SK-N-SH (cell line): ENCODE measurements around the gene CHST12. TPM values are rescaled to one million over a fixed set of nuclear protein-coding genes. Genes with fewer than 3 reads are reported as not detected.

ENCODE experiments used
- CTCF ChIA-PET: fragments of 300-600, 350-600 bp; formaldehyde crosslinking; extraction: SDS; loops from one replicate; lab custom pipeline; 2021; lab: Yijun Ruan, JAX
- POLR2A ChIA-PET: fragments of 350-600 bp; sonication (Branson Sonifier 250); formaldehyde crosslinking; extraction: SDS; loops from one replicate; lab custom pipeline; 2020; ENCODE audit warnings: antibody characterized with exemption, inconsistent platforms; lab: Yijun Ruan, JAX
- DNase-seq: peaks from one replicate; pipeline ENCODE4 v3.0.0; 2012
- H2AFZ ChIP-seq: fragments of 200-600 bp; sonication (generic); 2 replicates; pipeline ENCODE4 v1.8.1; 2016; ENCODE audit warnings: antibody characterized with exemption, mild to moderate bottlenecking, low read depth
- H3F3A ChIP-seq: fragments of 200-600 bp; sonication (generic); replicated peaks from 2 replicates; pipeline ENCODE3; 2016; ENCODE audit warnings: antibody characterized with exemption, mild to moderate bottlenecking; ENCODE audit not compliant: insufficient read depth
- H3K27ac ChIP-seq, 2 experiments: fragments of 200-500 bp in 1 of 2; fragments of 200-600 bp in 1 of 2; sonication (Bioruptor generic) in 1 of 2; sonication (generic), shearing (Covaris generic) in 1 of 2; 2 replicates each; pipeline versions ENCODE4 v1.5.1 to v1.6.1; 2014 to 2016; ENCODE audit warnings: low read depth in 2 of 2, inconsistent platforms in 1 of 2, low read length in 1 of 2, mild to moderate bottlenecking in 1 of 2, mixed read lengths in 1 of 2
- H3K27me3 ChIP-seq: fragments of 200-600 bp; sonication (generic), shearing (Covaris generic); 2 replicates; pipeline ENCODE4 v1.6.1; 2016; ENCODE audit warnings: mixed run types; ENCODE audit not compliant: insufficient read depth
- H3K36me3 ChIP-seq, 2 experiments: fragments of 200-500 bp in 1 of 2; fragments of 200-600 bp in 1 of 2; sonication (Bioruptor generic) in 1 of 2; sonication (generic) in 1 of 2; replicated peaks in 1 of 2; 2 replicates each; pipeline versions ENCODE3 to v1.5.1; 2014 to 2016; ENCODE audit warnings: low read length in 1 of 2, mild to moderate bottlenecking in 1 of 2; ENCODE audit not compliant: insufficient read depth in 2 of 2, control insufficient read depth in 1 of 2
- H3K4me1 ChIP-seq, 2 experiments: fragments of 200-500 bp in 1 of 2; fragments of 200-600 bp in 1 of 2; sonication (Bioruptor generic) in 1 of 2; sonication (generic), shearing (Covaris generic) in 1 of 2; 2 replicates each; pipeline versions ENCODE4 v1.5.1 to v1.6.1; 2014 to 2016; ENCODE audit warnings: low read depth in 1 of 2, low read length in 1 of 2, mixed run types in 1 of 2; ENCODE audit not compliant: insufficient read depth in 2 of 2, control insufficient read depth in 1 of 2
- H3K4me2 ChIP-seq: fragments of 200-600 bp; sonication (generic), shearing (Covaris generic); 2 replicates; pipeline ENCODE4 v1.6.1; 2017; ENCODE audit warnings: mixed run types
- H3K4me3 ChIP-seq, 2 experiments: fragments of 200-500 bp in 1 of 2; fragments of 200-600 bp in 1 of 2; sonication (Bioruptor generic) in 1 of 2; sonication (generic), shearing (Covaris generic) in 1 of 2; 2 replicates each; pipeline versions ENCODE4 v1.5.1 to v1.8.1; 2014 to 2016; ENCODE audit warnings: low read depth in 2 of 2, inconsistent platforms in 1 of 2, low read length in 1 of 2, mild to moderate bottlenecking in 1 of 2, mixed read lengths in 1 of 2, moderate library complexity in 1 of 2
- H3K79me2 ChIP-seq: fragments of 200-600 bp; sonication (generic); 2 replicates; pipeline ENCODE4 v1.8.1; 2017; ENCODE audit warnings: mild to moderate bottlenecking; ENCODE audit not compliant: insufficient read depth
- H3K9ac ChIP-seq: fragments of 200-600 bp; sonication (generic); 2 replicates; pipeline ENCODE4 v1.6.1; 2017; ENCODE audit warnings: mixed run types
- H3K9me2 ChIP-seq: fragments of 200-600 bp; sonication (generic); 2 replicates; pipeline ENCODE4 v1.6.1; 2017; ENCODE audit warnings: mixed run types
- H3K9me3 ChIP-seq: fragments of 200-600 bp; sonication (generic); 2 replicates; pipeline ENCODE4 v1.6.1; 2017; ENCODE audit warnings: mixed run types, mild to moderate bottlenecking, moderate library complexity
- H4K20me1 ChIP-seq: fragments of 200-600 bp; sonication (generic); 2 replicates; pipeline ENCODE4 v1.6.1; 2017; ENCODE audit warnings: mild to moderate bottlenecking, mixed run types; ENCODE audit not compliant: insufficient read depth
- ELF1 ChIP-seq: IDR thresholded peaks from 2 replicates; pipeline ENCODE4 v1.4.0; 2012
- EP300 ChIP-seq, 2 experiments: IDR thresholded peaks; 2 replicates each; pipeline versions ENCODE4 v1.4.0 to v1.6.1; 2012; ENCODE audit warnings: borderline replicate concordance in 1 of 2, low read depth in 1 of 2, low read length in 1 of 2
- FOXJ3 ChIP-seq: sonication (generic); formaldehyde crosslinking; IDR thresholded peaks from 2 replicates; pipeline ENCODE4 v1.5.1; 2020; ENCODE audit warnings: mild to moderate bottlenecking, missing genetic modification reagents
- FOXM1 ChIP-seq: IDR thresholded peaks from 2 replicates; pipeline ENCODE4 v1.4.0; 2012; ENCODE audit warnings: low read depth, mild to moderate bottlenecking
- GABPA ChIP-seq: IDR thresholded peaks from 2 replicates; pipeline ENCODE4 v1.4.0; 2012; ENCODE audit warnings: low read depth, mild to moderate bottlenecking
- JUND ChIP-seq: IDR thresholded peaks from 2 replicates; pipeline ENCODE4 v1.4.0; 2012
- MXI1 ChIP-seq: IDR thresholded peaks from 2 replicates; pipeline ENCODE4 v1.6.1; 2012; ENCODE audit warnings: mild to moderate bottlenecking, low read depth, low read length, improper control_type of control experiment
- NFIC ChIP-seq: IDR thresholded peaks from 2 replicates; pipeline ENCODE4 v1.4.0; 2012; ENCODE audit warnings: borderline replicate concordance
- NRF1 ChIP-seq: IDR thresholded peaks from 2 replicates; pipeline ENCODE4 v1.6.1; 2012; ENCODE audit warnings: low read depth, mild to moderate bottlenecking, low read length
- POLR2AphosphoS5 ChIP-seq: IDR thresholded peaks from 2 replicates; pipeline ENCODE4 v1.6.1; 2012; ENCODE audit warnings: low read depth, low read length
- RCOR1 ChIP-seq: fragments of 150-350 bp; IDR thresholded peaks from 2 replicates; pipeline ENCODE4 v1.6.1; 2017; ENCODE audit warnings: antibody characterized with exemption, low read length
- RFX5 ChIP-seq: IDR thresholded peaks from 2 replicates; pipeline ENCODE4 v1.6.1; 2012; ENCODE audit warnings: mild to moderate bottlenecking, improper control_type of control experiment, low read length
- SIN3A ChIP-seq: IDR thresholded peaks from 2 replicates; pipeline ENCODE4 v1.6.1; 2012; ENCODE audit warnings: low read depth, mild to moderate bottlenecking, low read length, moderate library complexity, borderline replicate concordance
- TAF1 ChIP-seq: IDR thresholded peaks from 2 replicates; pipeline ENCODE4 v1.6.1; 2012; ENCODE audit warnings: low read depth, mild to moderate bottlenecking, low read length, moderate library complexity, borderline replicate concordance
- TCF12 ChIP-seq: IDR thresholded peaks from 2 replicates; pipeline ENCODE4 v1.4.0; 2012
- YY1 ChIP-seq: IDR thresholded peaks from 2 replicates; pipeline ENCODE4 v1.4.0; 2012; ENCODE audit warnings: low read depth, mild to moderate bottlenecking
- WGBS: methylation state at CpG from one replicate; pipeline ENCODE4 v1.1.6; 2017; ENCODE audit warnings: low lambda C conversion rate; 5-methylcytosine and 5-hydroxymethylcytosine counted together
- polyA plus RNA-seq, 3 experiments: library from polyadenylated mRNA; depleted of rRNA; stranded (reverse); fragments of >200 nt; gene quantifications; 2 replicates each; pipeline ENCODE4 v1.2.3, GENCODE V29; 2012
- TF ChIP-seq, protein P1 (sequence below): IDR thresholded peaks from 2 replicates; pipeline ENCODE4 v1.4.0; 2012; ENCODE audit warnings: low read depth, borderline replicate concordance
- TF ChIP-seq, protein P2 (sequence below): fragments of 150-350 bp; IDR thresholded peaks from 2 replicates; pipeline ENCODE4 v1.6.1; 2016; ENCODE audit warnings: mild to moderate bottlenecking, low read depth, low read length
- TF ChIP-seq, protein P3 (sequence below): fragments of 200-600 bp; sonication (generic); IDR thresholded peaks from 2 replicates; pipeline ENCODE4 v1.6.1; 2017; ENCODE audit warnings: antibody characterized with exemption, mild to moderate bottlenecking, moderate library complexity
- TF ChIP-seq, protein P4 (sequence below): fragments of 150-350 bp; IDR thresholded peaks from 2 replicates; pipeline ENCODE4 v1.6.1; 2017; ENCODE audit warnings: antibody characterized with exemption, low read length, low read depth, borderline replicate concordance

The CHST12 gene
- polyA plus RNA-seq, 1 of the 3 experiments (the other 2 are of a cell fraction) = 32.7 TPM

DNA sequence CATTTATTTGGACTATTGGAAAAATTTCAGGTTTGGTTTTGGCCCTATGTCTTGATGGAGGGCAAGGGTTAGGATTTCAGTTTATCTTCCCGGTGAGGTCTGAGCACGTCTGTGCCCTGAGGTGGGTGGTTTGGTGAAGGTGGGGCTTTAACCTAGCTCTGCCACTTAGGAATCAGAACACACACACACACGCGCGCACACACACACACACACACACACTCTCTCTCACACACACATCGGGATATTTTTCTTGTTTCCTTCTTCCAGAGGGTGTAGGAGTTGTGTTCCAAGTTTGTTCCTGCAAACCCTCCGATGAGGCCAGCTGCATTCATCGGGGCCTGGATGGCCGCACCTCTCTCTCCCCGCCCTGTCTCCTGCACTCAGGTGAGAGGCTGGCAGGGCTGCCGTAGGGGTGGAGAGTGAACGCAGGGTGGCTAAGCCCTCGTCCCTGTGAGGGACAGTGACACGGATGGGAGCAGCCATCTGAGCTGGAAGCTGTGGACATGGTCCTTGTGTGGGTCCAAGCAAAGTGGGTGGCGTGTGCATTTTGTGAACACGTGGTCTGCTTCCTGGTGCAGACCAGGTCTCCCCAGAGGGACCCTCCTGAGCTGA lies 34.2 kb downstream of the CHST12 start:
- POLR2A ChIA-PET = no interaction called here
- Histone ChIP-seq H4K20me1 (no peaks in the 10 kb centered on the region), H3K4me3 (no peak overlapping the region), H3F3A (no peaks in the 10 kb centered on the region), H3K9ac (no peak overlapping the region), H3K9me2 (no peaks in the 10 kb centered on the region), H3K9me3 (no peaks in the 10 kb centered on the region), H3K27me3 (no peaks in the 10 kb centered on the region), H3K27ac (no peak overlapping the region), H3K36me3 (peaks cover 3 to 11% of the 10 kb centered on the region in 2 experiments), H3K79me2 (no peaks in the 10 kb centered on the region), H3K4me1 (peaks cover 0 to 3% of the 10 kb centered on the region in 2 experiments; a peak in 1 of 4 replicates), H2AFZ (no peak overlapping the region), H3K4me2 (no peak overlapping the region)
- WGBS = 87% methylated on average over 16 of the region's 16 CpGs
- TF ChIP-seq SIN3A (no peak), TAF1 (no peak), EP300 (IDR thresholded peaks at IDR 0.05; ENCODE audit: borderline replicate concordance in 1 of 2, low read depth in 1 of 2, low read length in 1 of 2) (no peak), POLR2AphosphoS5 (no peak), NRF1 (no peak), ELF1 (no peak), JUND (no peak), NFIC (no peak), FOXJ3 (no peak), RFX5 (no peak), RCOR1 (no peak), YY1 (no peak), TCF12 (no peak), FOXM1 (no peak), MXI1 (no peak), GABPA (no peak)
- TF ChIP-seq, protein P1, sequence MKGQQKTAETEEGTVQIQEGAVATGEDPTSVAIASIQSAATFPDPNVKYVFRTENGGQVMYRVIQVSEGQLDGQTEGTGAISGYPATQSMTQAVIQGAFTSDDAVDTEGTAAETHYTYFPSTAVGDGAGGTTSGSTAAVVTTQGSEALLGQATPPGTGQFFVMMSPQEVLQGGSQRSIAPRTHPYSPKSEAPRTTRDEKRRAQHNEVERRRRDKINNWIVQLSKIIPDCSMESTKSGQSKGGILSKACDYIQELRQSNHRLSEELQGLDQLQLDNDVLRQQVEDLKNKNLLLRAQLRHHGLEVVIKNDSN = no peak
- TF ChIP-seq, protein P2, sequence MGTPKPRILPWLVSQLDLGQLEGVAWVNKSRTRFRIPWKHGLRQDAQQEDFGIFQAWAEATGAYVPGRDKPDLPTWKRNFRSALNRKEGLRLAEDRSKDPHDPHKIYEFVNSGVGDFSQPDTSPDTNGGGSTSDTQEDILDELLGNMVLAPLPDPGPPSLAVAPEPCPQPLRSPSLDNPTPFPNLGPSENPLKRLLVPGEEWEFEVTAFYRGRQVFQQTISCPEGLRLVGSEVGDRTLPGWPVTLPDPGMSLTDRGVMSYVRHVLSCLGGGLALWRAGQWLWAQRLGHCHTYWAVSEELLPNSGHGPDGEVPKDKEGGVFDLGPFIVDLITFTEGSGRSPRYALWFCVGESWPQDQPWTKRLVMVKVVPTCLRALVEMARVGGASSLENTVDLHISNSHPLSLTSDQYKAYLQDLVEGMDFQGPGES = no peak
- TF ChIP-seq, protein P3, sequence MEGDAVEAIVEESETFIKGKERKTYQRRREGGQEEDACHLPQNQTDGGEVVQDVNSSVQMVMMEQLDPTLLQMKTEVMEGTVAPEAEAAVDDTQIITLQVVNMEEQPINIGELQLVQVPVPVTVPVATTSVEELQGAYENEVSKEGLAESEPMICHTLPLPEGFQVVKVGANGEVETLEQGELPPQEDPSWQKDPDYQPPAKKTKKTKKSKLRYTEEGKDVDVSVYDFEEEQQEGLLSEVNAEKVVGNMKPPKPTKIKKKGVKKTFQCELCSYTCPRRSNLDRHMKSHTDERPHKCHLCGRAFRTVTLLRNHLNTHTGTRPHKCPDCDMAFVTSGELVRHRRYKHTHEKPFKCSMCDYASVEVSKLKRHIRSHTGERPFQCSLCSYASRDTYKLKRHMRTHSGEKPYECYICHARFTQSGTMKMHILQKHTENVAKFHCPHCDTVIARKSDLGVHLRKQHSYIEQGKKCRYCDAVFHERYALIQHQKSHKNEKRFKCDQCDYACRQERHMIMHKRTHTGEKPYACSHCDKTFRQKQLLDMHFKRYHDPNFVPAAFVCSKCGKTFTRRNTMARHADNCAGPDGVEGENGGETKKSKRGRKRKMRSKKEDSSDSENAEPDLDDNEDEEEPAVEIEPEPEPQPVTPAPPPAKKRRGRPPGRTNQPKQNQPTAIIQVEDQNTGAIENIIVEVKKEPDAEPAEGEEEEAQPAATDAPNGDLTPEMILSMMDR = no peak
- TF ChIP-seq, protein P4, sequence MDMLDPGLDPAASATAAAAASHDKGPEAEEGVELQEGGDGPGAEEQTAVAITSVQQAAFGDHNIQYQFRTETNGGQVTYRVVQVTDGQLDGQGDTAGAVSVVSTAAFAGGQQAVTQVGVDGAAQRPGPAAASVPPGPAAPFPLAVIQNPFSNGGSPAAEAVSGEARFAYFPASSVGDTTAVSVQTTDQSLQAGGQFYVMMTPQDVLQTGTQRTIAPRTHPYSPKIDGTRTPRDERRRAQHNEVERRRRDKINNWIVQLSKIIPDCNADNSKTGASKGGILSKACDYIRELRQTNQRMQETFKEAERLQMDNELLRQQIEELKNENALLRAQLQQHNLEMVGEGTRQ = no peak
- CTCF ChIA-PET = interaction anchor here (1.0 to 1.4 kb wide), 3 partner anchors 11 to 31 kb away, joined by 3 to 5 read pairs (median 4); no protein-coding TSS in a partner anchor
- DNase-seq = no peak
